Smooth muscle cell of the brain vasculature (primary cell): ENCODE results near the gene NHLRC2.
"Not testable (repeated sequence)": the region's sequence is repeated elsewhere in the genome, so short reads cannot be mapped to it uniquely, and the experiment has no call there.

Source experiments
- DNase-seq: peaks from one replicate; pipeline ENCODE4 v3.0.0-alpha.2; 2012; ENCODE audit warnings: low read depth, low spot score

NHLRC2 gene

DNA sequence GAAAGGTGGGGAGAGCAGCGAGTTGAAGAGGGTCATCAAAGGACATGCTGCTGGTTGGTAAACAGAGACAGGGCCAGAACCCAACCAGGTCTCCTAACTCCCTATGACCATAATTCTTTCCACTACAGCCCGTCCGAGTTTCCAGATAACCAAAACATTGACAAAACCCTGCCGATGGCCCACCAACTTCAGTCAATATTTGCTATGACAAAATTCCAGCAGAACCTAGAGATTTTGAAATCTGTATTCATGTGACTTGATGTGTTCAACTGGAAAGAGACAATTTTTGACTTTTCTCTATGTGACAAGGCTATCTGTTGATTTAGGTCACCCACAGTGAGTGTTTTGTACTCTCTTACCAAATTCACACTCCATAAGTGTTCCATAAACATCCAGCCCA lies 86.7 kb downstream of the NHLRC2 start:
- DNase-seq, result no peak

DNA sequence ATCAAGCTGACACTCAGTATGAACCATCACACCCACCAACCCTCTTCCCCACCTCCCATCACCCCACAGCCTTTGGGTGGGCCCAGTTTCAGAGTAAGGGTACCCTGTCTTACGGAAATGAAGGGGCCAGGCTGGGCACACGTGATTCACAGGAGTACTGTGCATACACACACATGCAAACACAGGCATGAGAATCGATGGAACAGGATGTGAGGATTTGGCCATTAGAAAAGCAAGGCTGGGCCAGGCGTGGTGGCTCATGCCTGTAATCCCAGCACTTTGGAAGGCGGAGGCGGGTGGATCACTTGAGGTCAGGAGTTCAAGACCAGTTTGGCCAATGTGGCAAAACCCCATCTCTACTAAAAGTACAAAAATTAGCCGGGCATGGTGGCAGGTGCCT lies 88.7 kb downstream of the NHLRC2 start:
- not testable (repeated sequence) for DNase-seq

DNA sequence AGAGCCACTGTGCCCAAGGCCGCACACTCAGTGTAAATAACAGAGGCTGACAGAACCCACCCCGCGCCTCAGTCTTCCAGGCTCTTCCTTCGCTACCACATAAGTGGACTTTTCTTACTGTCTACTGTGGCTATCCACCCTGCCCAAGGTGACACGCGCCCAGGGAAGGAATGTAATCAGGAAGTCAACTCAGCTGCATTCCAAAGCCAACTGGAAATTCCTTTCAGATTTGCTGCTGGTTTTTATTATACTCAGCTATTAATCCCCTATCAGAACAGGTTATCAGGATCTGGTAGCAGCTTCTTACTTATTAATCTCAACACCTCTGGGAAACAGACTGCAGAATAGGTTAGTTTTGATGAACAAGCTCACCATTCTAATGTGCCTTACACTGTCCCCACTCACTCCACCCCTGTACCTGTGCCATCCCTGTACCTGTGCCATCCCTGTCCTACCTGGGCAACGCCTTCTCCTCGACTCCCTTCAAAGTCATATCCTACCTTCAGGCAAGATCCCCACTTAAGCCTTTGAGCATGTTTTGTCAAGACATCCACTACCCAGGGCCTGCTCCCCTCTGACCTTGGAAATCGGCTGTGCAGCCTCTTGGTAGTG lies 90.7 kb downstream of the NHLRC2 start:
- DNase-seq, result no peak

DNA sequence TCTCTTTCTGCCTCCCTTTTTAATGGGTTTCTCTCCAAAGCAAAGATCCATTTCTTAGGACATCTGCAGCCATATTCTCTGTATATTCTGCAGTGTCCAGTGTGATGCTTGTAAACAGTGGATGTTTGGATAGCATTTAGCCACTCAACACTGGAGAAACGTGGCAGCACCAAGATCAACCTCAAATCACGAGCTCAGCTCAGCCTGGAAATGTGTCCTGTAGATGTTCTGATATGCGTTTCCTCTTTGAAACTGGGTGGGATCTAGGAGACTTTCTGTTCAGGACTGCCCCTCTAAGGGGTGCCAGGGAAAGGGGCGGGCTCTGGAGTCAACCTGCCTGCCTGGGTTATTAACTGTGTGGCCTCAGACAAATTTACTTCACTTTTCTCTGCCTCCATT lies 91.2 kb downstream of the NHLRC2 start:
- DNase-seq, result no peak

DNA sequence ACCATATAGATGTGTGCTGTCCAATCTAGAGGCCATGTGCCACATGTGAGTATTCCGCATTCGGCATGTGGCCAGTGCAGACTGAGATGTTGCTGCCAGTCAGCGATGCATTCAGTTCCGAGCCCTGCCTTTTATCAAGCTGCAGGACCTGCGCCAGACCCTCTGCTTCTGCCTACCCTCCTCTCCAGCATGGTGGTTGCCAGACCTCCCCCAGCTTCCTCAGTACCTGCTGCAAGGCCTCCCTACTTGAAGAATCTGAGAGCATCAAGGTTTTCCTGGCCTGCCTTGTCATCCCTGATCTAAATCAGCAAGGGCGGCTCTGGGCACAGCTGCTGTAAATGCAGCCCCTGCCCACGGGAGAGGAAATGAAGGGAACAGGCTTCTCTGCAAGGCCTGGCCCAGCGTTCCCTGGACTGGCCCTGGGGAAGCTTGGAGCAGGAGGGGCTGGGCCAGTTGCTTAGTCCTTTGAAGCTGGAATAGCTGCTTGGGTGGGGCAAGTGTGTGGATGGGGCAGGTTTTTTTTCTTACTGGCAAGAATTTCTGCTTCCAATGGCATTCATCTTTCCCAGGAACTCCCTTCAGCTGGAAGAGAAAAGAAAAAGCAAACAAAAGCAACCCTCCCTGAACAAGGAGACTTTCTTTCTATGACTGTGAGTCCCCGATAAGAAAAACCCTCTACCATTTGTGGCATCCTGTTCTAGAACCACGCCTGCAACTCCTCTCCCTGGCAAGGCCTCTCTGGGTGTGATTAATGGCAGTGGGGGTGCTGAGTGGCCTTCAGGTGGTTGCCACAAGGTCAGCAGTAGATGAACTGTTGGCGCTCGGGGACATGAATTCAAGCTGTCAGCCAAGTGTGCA lies 93.0 kb downstream of the NHLRC2 start:
- no peak for DNase-seq

DNA sequence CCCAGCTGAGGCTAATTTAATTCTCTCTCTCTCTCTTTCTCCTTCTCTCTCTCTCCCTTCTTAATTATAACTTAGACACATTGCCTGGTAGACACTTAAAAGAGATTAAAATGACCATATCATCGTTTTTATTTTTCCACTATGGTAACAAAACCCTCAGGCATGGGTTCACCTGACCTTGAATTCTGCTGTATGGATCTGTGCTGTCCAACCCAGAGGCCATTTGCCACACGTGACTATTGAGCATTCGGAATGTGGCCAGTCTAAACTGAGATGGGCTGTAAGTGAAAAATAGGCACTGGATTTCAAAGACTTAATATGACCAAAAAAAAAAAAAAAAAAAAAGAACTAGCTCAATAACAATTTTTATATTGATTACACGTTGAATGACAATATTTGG lies 93.6 kb downstream of the NHLRC2 start:
- no peak for DNase-seq

DNA sequence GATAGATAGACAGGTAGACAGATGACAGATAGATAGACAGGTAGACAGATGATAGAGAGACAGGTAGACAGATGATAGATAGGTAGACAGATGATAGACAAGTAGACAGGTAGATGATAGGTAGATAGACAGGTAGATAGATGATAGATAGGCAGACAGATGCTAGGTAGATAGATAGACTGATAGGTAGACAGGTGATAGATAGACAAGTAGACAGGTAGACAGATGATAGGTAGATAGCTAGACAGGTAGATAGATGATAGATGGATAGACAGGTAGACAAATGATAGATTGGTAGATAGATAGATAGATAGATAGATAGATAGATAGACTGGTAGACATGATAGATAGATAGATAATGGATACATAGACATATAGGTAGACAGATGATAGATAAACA lies 95.8 kb downstream of the NHLRC2 start:
- no peak for DNase-seq

DNA sequence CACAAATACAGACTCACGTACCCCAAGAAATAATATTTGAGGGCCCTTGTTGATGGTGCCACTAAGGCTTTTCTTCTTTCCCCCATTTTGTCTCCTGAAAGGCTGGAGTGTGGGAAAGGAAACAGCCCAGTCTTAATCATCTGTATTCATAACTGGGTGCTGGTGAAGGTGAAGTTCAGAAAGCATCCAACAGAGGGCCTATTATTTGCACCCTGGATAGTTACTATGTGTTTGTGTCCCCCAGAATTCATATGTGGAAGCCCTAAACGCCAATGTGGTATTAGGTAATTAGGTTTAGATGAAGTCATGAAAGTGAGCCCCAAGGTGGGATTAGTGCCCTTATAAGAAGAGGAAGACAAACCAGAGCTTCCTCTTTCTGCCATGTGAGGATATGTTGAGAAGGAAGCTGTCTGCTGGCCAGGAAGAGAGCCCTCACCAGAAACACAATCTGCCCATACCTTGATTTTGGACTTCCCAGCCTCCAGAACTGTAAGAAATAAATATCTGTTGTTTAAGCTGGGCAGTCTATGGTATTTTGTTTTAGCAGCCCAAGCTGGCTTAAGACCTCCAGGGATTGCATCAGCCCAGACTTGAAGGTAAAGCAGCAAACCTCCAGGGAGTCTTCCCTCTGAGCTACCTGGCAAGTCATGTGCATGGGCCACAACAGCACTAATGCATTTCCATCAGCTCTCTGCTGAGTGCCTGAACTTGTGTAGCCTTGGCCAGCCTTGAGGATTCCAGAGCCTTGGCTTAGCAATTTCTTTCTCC lies 99.2 kb downstream of the NHLRC2 start:
- DNase-seq, result no peak

DNA sequence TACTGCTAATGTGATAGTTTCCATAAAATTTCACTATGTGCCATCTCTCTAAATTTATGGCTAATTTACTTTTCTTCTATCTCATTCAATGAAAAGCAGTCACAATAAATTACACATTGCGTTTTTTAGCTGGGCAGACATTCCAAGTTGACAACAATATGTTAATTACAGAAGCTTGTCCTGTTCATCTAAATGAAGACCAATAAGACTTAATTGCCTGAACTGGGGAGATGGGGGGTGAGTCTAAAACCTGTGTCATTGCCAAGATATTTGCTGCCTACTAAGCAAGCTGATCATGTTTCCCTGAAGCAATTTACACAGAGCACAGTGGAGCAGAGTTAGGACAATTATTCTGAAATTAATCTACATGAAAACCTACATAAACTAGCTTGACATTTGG lies 99.9 kb downstream of the NHLRC2 start:
- DNase-seq, result no peak

DNA sequence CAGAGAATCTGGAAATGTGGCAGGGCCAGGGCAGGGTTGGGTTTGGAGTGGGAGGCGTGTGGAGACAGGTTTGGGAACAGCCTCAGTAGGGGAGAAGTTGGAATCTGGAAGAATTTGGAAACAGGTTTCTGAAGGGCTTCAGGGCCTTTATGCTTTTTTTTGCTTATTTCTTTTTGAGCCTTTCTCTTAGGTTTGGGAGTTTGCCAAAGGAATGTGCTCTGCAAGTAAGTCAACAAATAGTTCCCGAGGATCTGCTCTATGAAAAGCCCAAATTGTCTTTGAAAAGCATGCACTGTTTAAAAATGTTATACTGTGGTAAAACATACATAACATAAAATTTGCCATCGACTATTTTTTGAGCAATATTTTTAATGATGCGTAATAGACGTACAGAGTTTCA lies 102.6 kb downstream of the NHLRC2 start:
- DNase-seq, result peak; percentile 77

DNA sequence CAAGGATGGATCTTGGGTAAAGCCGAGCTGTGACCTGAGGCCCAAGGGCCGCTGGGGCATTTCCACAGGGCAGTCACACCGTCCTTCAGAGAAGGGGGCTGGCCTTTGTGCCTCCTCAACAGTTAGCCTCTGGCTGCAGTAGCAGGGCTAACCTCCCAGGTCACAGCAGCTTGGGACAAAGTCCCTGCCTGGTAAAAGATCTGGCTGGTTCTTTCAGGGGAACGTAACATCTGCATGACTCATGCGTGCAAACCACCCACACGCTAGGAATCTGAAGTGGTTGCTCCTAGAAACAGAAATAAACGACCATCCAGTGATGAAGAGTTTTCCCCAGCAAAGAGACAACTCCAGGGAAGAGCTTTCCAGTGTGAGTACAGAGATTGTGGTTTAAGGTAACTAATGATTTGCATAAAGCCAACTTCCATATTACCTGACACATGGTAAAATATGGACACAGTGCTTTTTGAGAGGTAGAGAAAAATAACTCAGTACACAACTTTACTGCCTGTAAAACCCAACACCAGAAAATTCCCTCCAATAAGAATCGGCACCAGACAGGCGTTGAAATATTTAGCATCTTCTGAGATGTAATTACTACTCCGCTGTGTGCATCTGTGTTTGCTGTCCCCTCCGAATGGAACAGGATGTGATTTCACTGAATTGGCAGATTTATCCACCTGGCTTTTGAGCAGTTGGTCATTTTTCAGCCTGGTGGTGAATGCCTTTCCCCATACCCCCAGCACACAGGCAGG lies 104.3 kb downstream of the NHLRC2 start:
- DNase-seq, result peak; percentile 75

DNA sequence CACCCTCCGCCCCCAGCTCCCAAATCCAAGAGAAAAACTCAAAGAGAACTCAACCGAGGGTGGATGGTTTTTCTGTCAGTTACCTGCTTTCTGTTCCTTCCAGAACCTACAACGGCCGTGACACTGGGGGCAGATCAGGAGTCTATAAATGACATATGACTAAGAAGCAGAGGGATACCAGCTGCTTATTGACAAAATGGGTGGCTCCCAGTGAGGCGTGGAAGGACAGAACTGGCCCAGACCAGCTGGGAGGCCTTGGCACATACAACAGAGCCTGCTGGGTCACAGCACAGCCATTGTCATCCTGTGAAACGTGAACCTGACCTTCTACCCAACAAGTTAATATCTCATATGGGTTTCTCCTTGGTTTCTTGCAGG lies 104.9 kb downstream of the NHLRC2 start:
- no peak for DNase-seq

DNA sequence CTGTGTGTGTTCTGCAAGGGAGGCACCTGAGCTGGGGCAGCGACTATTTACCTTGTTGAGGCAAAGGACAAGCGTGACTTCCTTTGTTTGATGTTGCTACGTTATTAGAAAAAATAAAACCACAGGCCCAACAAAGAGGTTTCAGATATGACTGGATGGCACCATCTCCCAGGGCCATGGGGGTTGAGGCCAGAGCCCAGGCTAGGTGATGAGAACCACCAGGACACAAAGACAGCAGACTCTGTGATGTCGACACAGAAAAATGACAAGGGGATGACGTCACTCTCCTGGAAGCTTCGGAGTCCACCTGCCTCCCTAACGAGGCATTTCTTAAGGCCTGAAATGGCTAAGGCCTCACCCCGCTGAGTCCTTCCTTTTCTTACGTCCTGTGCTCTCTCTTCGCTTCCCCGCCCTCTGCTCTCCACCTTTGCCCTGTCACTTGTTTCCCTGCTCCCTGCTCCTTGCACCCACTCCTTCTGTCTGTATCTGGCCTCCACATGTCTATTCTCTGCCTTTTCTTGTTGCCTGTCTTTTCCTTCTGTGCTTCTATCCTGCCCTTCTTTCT lies 106.2 kb downstream of the NHLRC2 start:
- DNase-seq, result no peak

DNA sequence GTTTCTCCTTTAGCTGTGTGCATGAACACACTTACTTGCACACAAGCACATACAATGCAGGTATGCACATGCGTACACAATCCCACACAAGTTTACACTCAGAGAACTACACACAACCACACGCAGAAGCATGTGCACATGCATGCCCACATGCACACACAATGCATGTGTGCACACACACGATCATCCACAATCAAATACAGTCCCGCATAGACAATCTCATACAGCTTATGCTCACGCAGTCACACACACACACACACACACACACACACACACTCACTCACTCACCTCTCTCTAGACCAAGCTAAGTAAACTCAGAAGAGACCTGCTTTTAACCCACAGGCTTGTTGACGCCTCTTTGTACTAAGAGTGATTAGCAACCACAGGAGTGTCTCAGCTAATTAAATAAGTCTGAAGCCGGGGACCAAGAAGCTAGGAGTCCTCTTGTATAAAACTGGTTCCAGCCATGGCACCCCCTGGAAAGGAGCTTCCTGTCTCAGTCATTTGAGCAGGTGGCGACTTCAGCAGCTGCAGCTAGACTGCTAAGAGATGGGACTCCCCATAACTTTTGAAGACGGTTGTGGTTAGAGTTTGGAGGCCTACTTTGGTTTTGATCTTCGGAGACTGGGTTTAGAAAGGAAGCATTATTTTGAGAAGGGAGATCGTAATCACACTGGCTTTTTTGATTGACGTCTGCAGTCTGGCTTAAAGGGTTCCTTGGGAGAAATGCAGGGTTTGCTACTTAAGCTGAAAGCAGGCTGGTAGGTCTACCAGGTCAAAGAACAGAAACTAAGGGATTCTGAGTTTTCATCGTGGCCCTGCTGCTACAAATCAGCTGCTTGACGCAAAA lies 106.9 kb downstream of the NHLRC2 start:
- no peak for DNase-seq

DNA sequence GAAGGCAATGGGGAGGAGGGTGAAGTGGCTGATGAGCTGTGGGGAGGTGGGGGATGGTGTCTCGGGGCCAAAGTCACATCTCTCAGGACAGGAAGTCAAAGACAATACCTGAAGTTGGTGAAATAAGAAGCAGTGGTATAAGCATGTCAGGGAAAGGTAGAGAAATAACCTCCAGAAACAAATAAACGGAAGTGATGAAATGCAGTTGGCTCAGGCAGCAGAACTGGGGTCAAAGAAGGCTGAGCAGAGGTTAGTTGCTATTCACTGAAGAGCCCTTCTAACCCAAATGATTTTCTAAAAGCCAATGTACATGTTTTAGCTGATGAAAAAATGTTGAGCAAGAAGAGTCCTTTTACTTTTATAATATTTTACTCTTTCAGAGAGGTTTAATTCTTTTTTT lies 110.6 kb downstream of the NHLRC2 start:
- no peak for DNase-seq

DNA sequence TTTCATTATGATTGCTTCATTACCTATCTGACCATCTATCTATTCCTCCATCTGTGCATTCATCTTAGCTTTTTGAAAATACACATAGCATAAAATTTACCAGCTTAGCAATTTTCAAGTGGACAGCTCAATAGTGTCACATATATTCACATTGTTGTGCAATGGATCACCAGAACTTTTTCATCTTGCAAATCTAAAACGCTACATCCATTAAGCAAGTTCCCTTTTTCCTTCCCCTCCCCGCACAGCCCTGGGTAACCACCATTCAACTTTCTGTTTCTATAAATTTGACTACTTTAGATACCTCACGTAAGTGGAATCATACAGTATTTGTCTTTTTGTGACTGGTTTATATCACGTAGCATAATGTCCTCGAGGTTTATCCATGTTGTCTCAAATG lies 111.2 kb downstream of the NHLRC2 start:
- DNase-seq, result no peak
